ENCODE measurements around the gene COL5A2.

COL5A2 gene

GRCh38 chr2:189178726-189179569, 613 bp downstream of the COL5A2 start:
- no peak for DNase-seq (ENCODE audit: low spot score)

GRCh38 chr2:189178054-189178453, 1.5 kb downstream of the COL5A2 start:
- DNase-seq (ENCODE audit: low spot score), result no peak

- DNase-seq (ENCODE audit: low spot score), result no peak
These were observed 2.2 kb downstream of the COL5A2 start for GRCh38 chr2:189177251-189177840.

GRCh38 chr2:189176516-189176915, 3.0 kb downstream of the COL5A2 start:
- no peak for DNase-seq (ENCODE audit: low spot score)

GRCh38 chr2:189175869-189176433, 3.6 kb downstream of the COL5A2 start:
- DNase-seq (ENCODE audit: low spot score), result no peak

GRCh38 chr2:189171956-189172609, 7.5 kb downstream of the COL5A2 start:
- no peak for DNase-seq (ENCODE audit: low spot score)

- DNase-seq (ENCODE audit: low spot score), result no peak
These were observed 10.6 kb downstream of the COL5A2 start for GRCh38 chr2:189168856-189169499.

GRCh38 chr2:189165656-189166380, 13.7 kb downstream of the COL5A2 start:
- no peak for DNase-seq (ENCODE audit: low spot score)

GRCh38 chr2:189164746-189165145, 14.8 kb downstream of the COL5A2 start:
- no peak for DNase-seq (ENCODE audit: low spot score)

GRCh38 chr2:189163889-189164288, 15.7 kb downstream of the COL5A2 start:
- no peak for DNase-seq (ENCODE audit: low spot score)

- DNase-seq (ENCODE audit: low spot score), result no peak
These were observed 17.0 kb downstream of the COL5A2 start for GRCh38 chr2:189162566-189162965.

- DNase-seq (ENCODE audit: low spot score), result no peak
These were observed 17.7 kb downstream of the COL5A2 start for GRCh38 chr2:189161894-189162293.

GRCh38 chr2:189159717-189160116, 19.8 kb downstream of the COL5A2 start:
- no peak for DNase-seq (ENCODE audit: low spot score)

GRCh38 chr2:189159273-189159672, 20.3 kb downstream of the COL5A2 start:
- no peak for DNase-seq (ENCODE audit: low spot score)

- no peak for DNase-seq (ENCODE audit: low spot score)
These were observed 21.6 kb downstream of the COL5A2 start for GRCh38 chr2:189157939-189158338.

- DNase-seq (ENCODE audit: low spot score), result no peak
These were observed 22.1 kb downstream of the COL5A2 start for GRCh38 chr2:189157456-189157855.

GRCh38 chr2:189155795-189156194, 23.8 kb downstream of the COL5A2 start:
- no peak for DNase-seq (ENCODE audit: low spot score)

- no peak for DNase-seq (ENCODE audit: low spot score)
These were observed 25.9 kb downstream of the COL5A2 start for GRCh38 chr2:189153619-189154018.

- no peak for DNase-seq (ENCODE audit: low spot score)
These were observed 27.1 kb downstream of the COL5A2 start for GRCh38 chr2:189152483-189152882.

GRCh38 chr2:189151906-189152305, 27.7 kb downstream of the COL5A2 start:
- DNase-seq (ENCODE audit: low spot score), result no peak

- no peak for DNase-seq (ENCODE audit: low spot score)
These were observed 29.5 kb downstream of the COL5A2 start for GRCh38 chr2:189150033-189150432.

- DNase-seq (ENCODE audit: low spot score), result no peak
These were observed 31.6 kb downstream of the COL5A2 start for GRCh38 chr2:189147989-189148388.
